A549 (cell line): Measurements from ENCODE around the gene LRRC45.

ENCODE experiments used
- CHD4 ChIP-seq: fragments of 200-600 bp; sonication (generic); IDR thresholded peaks from 2 replicates; pipeline ENCODE4 v1.6.1; 2016; ENCODE audit warnings: antibody characterized with exemption, mild to moderate bottlenecking, borderline replicate concordance
- CTCF ChIP-seq: fragments of >200 bp; sonication (Bioruptor Twin); formaldehyde crosslinking; IDR thresholded peaks from 3 replicates; pipeline ENCODE4 v1.5.1; 2016
- EP300 ChIP-seq, 2 experiments: fragments of >200 bp; sonication (Bioruptor Twin); formaldehyde crosslinking; IDR thresholded peaks; 2 replicates in 1 of 2; 3 replicates in 1 of 2; pipeline ENCODE4 v1.6.1; 2016 to 2017
- HOXA7 ChIP-seq: fragments of 250-450 bp; sonication (Bioruptor Pico); IDR thresholded peaks from 2 replicates; pipeline ENCODE4 v1.5.0; 2020; ENCODE audit warnings: mild to moderate bottlenecking, moderate library complexity
- MAFK ChIP-seq: fragments of 450-650 bp; IDR thresholded peaks from 2 replicates; pipeline ENCODE4 v1.6.1; 2014; ENCODE audit not compliant: partially characterized antibody
- POLR2AphosphoS2 ChIP-seq: conservative IDR thresholded peaks from 2 replicates; pipeline ENCODE4 v1.6.1; 2012; ENCODE audit warnings: low read length, improper control_type of control experiment, inconsistent platforms
- USF2 ChIP-seq: fragments of 450-650 bp; IDR thresholded peaks from 2 replicates; pipeline ENCODE4 v1.6.1; 2014; ENCODE audit warnings: antibody characterized with exemption
- ZFP36 ChIP-seq: fragments of 450-650 bp; IDR thresholded peaks from 2 replicates; pipeline ENCODE4 v1.6.1; 2014; ENCODE audit warnings: borderline replicate concordance; ENCODE audit not compliant: partially characterized antibody
- TF ChIP-seq, protein P1 (sequence below): fragments of 200-600 bp; sonication (generic); IDR thresholded peaks from 2 replicates; pipeline ENCODE4 v1.6.1; 2016; ENCODE audit warnings: antibody characterized with exemption, mild to moderate bottlenecking, moderate library complexity

- TF ChIP-seq POLR2AphosphoS2 (no peak), CTCF (no peak), HOXA7 (CRISPR knock-in tag) (no peak), ZFP36 (no peak), MAFK (no peak), EP300 (IDR thresholded peaks at IDR 0.05) (no peak), USF2 (no peak), CHD4 (no peak)
- TF ChIP-seq, protein P1, sequence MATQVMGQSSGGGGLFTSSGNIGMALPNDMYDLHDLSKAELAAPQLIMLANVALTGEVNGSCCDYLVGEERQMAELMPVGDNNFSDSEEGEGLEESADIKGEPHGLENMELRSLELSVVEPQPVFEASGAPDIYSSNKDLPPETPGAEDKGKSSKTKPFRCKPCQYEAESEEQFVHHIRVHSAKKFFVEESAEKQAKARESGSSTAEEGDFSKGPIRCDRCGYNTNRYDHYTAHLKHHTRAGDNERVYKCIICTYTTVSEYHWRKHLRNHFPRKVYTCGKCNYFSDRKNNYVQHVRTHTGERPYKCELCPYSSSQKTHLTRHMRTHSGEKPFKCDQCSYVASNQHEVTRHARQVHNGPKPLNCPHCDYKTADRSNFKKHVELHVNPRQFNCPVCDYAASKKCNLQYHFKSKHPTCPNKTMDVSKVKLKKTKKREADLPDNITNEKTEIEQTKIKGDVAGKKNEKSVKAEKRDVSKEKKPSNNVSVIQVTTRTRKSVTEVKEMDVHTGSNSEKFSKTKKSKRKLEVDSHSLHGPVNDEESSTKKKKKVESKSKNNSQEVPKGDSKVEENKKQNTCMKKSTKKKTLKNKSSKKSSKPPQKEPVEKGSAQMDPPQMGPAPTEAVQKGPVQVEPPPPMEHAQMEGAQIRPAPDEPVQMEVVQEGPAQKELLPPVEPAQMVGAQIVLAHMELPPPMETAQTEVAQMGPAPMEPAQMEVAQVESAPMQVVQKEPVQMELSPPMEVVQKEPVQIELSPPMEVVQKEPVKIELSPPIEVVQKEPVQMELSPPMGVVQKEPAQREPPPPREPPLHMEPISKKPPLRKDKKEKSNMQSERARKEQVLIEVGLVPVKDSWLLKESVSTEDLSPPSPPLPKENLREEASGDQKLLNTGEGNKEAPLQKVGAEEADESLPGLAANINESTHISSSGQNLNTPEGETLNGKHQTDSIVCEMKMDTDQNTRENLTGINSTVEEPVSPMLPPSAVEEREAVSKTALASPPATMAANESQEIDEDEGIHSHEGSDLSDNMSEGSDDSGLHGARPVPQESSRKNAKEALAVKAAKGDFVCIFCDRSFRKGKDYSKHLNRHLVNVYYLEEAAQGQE, result no peak
Observed at GRCh38 chr17:82004517-82005455, 18.3 kb upstream of the LRRC45 start.
